ENCODE measurements around the gene RAB3A.
"Not testable (repeated sequence)": the region's sequence is repeated elsewhere in the genome, so short reads cannot be mapped to it uniquely, and the experiment has no call there.

RAB3A gene

DNA sequence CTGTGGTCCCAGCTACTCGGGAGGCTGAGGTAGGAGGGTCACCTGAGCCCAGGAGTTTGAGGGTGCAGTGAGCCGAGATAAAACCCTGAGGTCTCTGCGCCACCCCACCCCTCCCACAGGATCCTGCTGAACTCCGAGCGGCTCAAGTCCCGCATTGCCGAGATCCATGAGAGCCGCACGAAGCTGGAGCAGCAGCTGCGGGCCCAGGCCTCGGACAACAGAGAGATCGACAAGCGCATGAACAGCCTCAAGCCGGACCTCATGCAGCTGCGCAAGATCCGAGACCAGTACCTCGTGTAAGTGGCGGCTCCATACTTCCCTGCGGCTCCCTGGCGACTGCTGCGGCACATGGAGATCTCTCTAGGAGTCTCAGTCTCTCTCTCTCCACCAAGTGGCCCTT is 36.8 kb downstream of the RAB3A start:
- DNase-seq, result no peak

DNA sequence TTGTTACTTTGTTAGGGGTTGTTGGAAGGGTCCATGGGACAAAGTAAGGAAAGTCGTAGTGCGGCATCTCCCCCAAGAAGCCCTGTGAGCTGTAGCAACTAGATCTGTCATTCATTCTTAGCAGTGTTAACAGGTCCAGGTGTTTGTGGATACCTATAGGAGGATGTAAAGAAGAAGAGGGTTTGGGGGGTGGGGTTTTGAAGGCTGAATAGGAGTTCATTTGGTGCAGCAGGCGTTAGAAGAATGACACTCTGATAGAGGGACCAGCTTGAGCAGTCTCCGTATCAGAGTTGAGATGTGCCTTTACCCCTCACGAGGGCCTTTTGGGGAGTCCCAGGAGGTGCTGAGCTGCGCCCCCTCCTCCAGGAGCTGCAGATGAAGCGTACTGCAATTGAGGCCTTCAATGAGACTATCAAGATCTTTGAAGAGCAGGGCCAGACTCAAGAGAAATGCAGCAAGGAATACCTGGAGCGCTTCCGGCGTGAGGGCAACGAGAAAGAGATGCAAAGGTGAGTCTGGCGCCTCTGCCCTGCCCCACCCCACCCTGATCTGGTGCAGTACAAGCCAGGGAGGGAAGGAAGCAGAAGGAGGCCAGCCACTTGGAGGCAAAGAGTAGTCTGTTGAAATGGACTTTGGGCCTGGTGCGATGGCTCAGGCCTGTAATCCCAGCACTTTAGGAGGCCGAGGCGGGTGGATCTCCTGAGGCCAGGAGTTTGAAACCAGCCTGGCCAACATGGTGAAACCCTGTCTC is 37.9 kb downstream of the RAB3A start:
- no peak for DNase-seq

DNA sequence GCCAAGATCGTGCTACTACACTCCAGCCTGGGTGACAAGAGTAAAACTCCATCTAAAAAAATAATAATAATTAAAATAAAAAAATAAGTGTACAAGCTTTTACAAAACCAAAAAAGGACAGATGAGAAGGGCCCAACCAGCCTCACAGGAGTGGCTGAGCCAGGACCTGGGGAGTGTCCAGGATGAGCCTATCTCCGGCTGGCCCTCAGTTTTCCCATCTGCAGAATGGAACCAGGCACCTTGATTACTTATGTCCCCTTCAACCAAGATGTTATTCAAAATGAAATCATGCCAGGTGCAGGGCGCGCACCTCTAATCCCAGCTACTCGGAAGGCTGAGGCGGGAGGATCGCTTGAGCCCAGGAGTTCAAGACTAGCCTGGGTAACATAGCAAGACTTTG is 39.8 kb downstream of the RAB3A start:
- DNase-seq, result no peak

DNA sequence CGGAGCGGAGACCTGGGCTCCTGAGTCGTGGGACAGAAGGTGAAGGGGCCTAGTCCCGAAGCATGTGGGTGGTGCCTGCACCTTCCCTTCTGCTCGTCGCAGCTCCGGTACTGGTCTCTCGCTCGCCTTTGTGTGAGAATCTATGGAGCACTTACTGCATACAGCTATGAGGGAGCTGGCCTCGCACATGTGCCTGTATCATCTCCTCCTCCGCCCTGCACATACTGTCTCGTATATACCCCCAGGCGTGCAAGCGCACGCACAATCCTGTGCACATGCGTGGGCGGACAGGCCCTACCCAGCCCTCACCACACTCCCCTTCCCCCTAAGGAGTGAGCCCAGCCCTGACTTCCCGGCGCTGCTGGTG is 42.2 kb downstream of the RAB3A start:
- DNase-seq, result no peak

DNA sequence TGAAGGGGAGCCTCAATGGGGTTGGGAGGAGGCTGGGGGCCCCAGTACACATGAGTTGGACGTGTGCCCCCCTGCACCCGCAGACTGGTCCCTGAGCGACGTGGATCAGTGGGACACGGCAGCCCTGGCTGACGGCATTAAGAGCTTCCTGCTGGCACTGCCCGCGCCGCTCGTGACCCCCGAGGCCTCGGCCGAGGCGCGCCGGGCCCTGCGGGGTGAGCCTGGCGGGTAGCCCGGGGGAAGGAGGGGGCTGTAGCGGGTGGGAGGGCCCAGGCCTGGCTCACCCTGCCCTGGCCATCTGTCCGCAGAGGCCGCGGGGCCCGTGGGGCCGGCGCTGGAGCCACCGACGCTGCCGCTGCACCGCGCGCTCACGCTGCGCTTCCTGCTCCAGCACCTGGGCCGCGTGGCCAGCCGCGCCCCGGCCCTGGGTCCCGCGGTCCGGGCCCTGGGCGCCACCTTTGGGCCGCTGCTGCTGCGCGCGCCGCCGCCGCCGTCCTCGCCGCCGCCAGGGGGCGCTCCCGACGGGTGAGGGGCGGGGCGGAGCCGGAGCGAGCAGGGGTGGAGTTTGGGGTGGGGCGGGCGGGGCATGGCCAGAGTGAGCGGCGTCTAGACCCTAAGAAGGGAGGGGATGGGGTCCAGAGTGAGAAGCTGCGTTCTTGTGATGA is 42.7 kb downstream of the RAB3A start:
- peak; percentile 23 for DNase-seq

DNA sequence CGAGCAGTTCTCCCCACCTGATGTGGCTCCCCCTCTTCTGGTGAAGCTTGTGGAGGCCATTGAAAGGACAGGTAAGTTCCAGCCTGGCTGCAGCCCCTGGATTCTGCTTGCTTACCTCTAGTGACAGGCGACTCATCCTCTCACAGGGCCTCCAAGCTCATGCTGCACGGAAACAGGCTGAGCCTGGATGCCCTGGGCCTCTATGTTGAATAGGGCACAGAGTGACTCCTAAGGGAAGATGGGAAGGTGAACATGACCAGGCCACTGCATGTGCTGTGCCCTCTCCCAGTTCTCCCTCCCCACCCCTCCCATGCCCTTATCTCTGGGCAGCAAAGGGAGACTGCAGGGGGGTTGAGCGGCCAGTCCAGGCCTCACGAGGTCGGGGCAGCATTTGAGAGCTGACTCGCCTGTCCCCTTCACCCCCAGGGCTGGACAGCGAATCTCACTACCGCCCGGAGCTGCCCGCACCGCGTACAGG is 43.3 kb downstream of the RAB3A start:
- no peak for DNase-seq

DNA sequence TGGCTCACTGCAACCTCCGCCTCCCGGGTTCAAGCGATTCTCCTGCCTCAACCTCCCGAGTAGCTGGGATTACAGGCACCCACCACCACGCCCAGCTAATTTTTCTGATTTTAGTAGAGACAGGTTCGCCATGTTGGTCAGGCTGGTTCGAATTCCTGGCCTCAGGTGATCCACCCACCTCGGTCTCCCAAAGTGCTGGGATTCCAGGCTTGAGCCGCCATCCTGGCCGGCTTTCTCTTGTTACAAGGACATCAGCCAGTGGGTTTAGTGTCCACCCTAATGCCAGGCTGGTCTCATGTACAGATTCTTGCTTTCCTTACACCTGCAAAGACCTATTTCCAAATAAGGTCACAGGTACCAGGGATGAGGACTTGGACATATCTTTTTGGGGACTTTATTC is 44.0 kb downstream of the RAB3A start:
- no peak for DNase-seq

DNA sequence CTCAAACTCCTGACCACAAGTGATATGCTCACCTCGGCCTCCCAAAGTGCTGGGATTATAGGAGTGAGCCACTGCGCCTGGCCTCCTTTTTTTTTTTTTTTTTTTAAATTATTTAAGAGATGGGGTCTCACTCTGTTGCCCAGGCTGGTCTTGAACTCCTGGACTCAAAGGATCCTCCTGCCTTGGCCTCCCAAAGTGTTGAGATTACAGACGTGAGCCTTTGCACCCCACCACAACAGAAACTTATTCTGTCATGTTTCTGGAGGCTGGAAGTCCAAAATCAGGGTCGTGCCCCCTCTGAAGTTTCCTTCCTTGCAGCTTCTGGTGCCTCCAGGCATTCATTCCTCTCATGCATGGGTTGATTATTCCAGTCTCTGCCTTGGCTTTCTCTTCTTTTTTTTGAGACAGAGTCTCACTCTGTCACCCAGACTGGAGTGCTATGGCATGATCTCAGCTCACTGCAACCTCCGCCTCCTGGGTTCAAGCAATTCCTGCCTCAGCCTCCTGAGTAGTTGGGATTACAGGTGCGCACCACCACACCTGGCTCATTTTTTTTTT is 44.7 kb downstream of the RAB3A start:
- DNase-seq, result not testable (repeated sequence)

DNA sequence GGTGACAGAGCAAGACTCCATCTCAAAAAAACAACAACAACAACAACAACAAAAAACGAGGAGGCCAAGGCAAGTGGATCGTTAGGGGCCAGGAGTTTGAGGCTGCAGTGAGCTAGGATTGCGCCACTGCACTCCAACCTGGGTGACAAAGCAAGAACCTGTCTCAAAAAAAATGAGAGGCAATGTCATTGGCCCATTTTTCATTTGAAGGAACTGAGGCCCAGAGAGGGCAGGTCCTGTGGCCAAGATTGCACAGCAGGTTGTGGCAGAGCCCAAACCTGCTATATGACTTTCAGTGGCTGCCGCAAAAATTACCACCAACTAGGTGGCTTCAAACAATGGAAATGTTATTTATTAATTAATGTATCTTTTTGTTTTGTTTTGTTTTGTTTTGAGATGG is 45.4 kb downstream of the RAB3A start:
- no peak for DNase-seq

DNA sequence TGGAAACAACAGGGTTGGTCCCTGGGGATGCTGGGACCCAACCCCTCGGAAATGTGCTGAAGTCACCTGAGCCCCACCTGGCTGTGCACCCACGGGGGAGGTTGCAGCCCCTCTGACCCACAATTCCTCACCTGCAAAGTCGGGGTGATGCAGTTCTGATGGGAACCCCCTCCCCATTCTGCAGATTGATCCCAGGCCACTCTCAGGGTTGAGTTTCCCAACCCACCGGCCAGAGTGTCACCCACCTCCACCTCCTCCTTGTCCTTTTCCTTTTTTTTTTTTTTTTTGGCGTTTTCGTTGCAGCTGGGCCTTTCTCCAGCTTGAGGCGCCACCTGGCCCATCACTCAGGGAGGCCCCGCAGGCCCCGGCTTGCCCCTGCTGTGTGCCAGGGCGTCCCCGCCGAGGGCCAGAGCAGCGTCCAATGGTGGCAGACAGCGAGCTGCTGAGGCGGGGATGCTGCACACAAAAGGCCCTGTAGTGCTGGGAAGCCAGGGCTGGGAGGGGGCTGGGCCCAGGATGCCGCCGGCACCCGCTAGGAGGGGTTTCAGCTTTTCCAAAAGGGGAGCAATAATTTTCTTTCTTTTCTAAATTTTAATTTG is 46.3 kb downstream of the RAB3A start:
- peak; percentile 95 for DNase-seq

DNA sequence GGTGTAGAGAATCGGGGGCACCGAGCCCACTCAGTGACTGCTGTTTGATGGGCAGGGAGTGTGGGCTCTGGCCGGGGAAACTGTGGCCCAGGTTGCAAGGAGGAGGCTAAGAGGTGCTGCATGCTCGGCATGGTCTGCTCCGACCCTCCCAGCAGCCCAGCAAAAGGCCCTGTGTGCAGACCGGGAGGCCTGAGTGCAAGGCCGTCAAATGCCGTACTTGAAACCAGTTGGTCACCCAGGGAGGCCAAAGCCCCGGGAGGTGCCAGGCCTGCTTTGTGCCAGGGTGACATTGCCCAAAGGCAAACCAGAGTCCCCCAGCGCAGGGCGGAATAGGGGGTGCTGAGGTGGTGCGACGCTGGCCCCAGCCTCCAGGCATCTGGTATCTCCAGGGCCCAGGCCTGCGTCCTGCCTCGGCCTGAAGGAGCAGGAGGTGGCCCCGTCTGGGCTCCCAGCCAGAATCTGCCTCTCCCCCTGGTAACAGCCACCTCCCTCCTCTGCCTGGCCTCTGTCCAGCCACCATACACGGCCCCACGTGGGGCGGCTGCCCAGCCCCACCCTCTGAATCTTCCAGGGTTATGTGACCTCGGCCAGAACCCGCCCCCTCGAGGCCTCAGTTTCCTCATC is 46.9 kb downstream of the RAB3A start:
- DNase-seq, result peak; percentile 96

DNA sequence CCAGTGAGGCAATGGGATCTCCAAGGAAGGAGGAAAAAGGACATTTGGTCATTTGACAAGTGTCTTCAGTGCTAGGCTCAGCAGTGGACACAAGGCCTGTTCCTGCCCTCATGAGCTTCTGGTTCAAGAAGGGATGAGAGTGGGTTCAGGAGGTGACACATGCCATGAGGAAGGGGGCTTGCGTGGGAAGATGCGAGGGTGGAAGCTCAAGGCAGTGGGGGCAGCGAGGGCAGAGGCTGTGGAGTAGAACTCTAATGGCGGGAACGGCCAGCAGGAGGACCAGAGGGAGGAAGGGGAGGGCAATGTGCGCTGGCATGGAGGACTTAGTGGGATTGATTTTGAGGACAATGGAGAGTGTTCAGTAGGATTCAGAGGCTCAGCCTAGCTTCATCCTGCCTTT is 47.6 kb downstream of the RAB3A start:
- DNase-seq, result no peak

DNA sequence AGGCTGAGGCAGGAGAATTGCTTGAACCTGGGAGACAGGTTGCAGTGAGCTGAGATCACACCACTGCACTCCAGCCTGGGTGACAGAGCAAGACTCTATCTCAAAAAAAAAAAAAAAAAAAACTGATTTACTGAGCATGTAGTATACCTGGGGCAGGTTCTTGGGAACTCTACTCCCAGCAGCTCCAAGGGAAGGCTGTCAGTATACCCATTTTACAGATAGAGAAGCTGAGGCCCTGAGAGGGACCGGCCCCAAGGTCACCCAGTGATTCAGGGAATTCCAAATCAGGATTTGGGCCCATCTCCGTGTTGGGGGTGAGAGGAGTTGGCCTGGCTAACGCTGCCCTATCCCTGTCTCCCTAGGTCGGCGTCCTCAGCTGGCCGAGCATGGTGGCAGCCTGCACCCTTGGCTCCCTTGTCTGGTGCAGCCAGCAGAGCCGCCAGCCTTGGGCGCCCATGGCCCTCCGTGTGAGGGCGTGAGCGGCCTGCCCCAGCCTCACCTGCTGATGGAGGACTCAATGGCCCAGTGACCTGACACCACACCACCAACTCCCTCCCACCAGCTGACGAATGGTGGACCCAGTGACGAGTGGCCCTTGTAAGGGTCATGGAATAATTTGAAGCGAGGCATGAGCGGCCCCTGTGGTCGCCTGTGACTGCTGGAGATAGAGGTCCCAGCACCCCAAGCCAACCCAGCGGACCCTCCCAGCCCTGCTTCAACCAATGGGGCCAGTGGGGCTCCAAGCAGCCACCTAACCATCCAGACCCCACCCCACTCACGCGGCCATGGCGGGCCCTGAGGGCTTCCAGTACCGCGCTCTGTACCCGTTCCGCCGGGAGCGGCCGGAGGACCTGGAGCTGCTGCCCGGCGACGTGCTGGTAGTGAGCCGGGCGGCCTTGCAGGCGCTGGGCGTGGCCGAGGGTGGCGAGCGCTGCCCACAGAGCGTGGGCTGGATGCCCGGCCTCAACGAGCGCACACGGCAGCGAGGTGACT is 48.5 kb downstream of the RAB3A start:
- no peak for DNase-seq

DNA sequence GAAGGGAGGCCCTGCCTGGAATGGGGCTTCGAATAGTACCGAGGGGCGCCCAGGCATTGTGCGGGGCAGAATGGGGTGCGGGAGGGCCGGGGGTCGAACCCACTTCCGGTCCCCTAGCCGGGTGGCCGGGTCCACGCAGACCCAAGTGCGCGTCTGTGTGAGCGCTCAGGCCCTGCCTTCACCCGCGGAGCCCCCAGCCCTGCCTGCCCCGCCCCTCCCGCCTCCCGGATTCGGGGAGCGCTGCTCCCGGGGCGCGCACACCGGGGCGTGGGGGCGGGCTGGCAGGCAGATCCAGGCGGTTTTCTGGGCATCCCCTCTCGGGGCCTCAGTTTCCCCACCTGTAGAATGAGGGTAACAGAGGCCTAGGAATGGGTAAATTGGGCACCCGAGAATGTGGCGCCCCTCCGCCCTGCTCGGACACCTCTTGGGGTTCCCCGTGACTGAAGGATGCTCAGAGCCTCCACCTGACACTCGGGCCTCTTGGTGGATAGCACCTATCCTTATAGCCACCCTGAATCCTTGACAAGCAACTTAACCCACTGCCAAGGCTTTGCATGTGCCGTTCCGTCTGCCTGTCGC is 50.2 kb downstream of the RAB3A start:
- no peak for DNase-seq

DNA sequence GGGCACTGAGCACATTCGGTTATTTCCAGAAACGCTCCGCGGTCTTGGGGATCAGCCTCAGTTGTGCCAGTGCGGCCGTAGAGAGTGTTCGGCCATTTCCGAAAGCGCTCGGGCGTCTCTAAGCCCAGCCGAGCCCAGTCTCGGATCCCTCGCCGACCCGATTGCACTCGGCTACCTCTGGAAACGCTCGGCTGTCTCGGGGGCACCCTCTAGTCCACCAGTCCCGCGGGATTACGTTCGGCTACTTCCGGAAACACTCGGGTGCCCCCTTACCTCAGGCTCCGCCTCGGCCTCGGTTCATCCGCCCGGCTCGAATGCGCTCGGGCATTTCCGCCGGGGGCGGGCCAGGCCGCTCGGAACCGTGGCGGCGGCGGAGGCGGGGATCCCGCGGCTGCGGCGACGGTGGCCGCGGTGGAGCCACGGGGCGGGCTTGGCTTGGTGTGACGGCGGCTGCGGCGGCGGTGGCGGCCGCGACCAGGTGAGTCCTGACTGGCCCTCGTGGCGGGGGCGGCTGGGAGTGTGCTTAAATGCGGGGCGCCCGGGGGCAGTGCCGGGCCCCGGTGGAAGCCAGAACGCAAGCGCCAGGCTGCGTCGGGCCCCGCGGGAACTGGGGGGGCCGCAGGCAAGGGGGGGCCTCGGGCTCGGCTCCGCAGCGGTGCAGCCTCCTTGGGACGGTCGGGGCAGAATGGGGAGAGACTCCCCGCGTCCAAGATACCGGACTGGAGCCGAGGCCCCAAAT is 50.9 kb downstream of the RAB3A start, which contains the start of gene PIK3R2:
PIK3R2 (plus strand) TSS at position 347 of the 739 bp plus-strand sequence. CDS start 2,717 bp downstream, outside the sequence.
- DNase-seq, result peak; percentile 96

DNA sequence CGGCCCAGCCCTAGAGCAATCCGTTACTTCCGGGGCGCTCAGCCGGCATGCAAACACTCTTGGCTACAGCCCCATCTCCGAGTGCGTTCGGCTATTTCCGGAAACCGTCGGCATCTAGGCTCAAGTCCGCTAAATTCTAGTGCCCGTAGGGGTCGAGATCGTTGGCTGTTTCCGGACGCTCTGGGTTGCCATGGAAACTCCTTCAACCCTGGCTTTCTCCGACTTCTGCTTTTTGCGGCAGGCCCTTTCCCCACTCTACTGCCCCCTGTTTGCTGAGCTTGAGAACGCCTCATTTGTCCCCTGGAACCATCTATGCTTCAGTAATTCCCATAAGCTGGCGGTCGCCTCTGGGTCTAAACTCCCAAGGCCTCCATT is 51.4 kb downstream of the RAB3A start:
- peak; percentile 92 for DNase-seq

DNA sequence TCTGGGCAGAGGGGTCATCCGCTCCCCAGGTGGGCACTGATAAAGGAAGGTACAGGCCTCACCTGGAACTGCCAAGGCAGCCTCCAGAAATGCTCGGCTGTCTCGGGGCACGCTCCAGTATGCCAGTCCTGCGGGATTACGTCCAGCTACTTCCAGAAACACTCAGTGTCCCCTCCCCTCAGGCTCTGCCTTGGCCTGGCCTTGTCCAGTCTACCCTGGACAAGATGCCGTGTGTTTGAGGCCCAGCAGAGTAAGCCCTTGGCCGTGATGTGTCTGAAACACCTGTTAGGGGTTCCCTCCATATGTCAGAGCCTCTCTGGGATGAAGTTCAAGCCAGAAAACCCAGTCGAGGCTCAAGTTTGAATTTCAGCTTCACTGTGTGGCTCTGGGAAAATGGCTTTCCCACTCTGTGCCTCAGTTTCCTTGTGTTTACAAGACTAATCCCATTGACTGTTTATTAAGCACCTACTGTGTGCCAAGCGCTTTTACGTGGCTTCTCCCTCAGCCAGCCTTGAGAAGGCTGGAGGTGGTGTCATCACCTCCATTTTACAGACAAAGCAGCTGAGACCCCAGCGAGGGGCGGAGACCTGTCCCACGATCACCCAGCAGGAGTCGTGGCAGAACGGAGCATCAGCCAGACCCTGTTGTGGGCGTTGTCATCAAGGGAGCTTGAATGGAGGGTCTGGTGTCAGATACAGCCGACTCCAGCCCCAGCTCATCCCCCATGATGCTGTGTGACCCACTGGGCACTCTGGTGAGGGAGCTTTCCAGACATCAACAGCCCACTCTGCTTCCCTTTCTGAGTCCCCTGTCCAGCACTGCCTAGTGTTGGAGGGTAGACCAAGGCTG is 52.8 kb downstream of the RAB3A start:
- no peak for DNase-seq

DNA sequence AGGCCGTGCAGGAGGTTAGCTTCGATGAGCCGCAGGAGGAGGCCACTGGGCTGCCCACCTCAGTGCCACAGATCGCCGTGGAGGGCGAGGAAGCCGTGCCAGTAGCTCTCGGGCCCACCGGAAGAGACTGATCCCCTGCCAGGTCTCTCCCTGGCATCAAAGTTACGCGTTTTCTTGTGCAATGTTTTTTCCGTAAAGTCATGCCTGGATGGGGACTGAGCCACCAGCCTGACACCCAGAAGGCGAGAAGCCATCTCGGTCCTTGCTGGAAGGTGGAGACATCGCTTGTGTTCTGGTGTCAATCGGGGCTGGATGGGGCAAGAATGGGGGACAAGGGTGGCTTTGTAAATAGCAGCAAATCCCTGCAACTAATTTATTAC is 54.3 kb downstream of the RAB3A start:
- no peak for DNase-seq

DNA sequence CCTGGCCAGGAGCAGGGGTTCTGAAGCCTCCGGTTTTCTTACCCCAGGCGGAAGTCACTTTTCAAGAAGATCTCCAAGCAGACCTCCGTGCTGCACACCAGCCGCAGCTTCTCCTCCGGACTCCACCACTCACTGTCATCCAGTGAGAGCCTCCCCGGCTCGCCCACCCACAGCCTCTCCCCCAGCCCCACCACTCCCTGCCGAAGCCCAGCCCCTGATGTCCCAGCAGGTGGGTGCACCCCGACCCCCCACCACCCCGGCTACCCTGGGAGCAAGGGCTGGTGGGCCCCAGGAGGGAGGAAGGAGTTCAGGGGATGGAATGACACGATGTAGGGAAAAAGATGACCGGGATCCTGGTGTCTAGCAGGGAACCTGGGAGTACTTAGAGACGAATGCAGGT is 56.4 kb downstream of the RAB3A start:
- DNase-seq, result no peak
